ENCODE data around the gene KCTD17.

Gene KCTD17

GRCh38 chr22:37015587-37015878 lies 36.0 kb upstream of the KCTD17 start:
- no peak for TF ChIP-seq TAF1 (IDR thresholded peaks at IDR 0.05; ENCODE audit: low read depth)
- TF ChIP-seq EP300 (IDR thresholded peaks at IDR 0.05; ENCODE audit: borderline replicate concordance) = no peak
- TF ChIP-seq ZBTB7A (IDR thresholded peaks at IDR 0.05; ENCODE audit: low read depth) = no peak
- no peak for TF ChIP-seq NFIC (IDR thresholded peaks at IDR 0.05)
- no peak for TF ChIP-seq TEAD4 (IDR thresholded peaks at IDR 0.05)
- TF ChIP-seq, protein P1, sequence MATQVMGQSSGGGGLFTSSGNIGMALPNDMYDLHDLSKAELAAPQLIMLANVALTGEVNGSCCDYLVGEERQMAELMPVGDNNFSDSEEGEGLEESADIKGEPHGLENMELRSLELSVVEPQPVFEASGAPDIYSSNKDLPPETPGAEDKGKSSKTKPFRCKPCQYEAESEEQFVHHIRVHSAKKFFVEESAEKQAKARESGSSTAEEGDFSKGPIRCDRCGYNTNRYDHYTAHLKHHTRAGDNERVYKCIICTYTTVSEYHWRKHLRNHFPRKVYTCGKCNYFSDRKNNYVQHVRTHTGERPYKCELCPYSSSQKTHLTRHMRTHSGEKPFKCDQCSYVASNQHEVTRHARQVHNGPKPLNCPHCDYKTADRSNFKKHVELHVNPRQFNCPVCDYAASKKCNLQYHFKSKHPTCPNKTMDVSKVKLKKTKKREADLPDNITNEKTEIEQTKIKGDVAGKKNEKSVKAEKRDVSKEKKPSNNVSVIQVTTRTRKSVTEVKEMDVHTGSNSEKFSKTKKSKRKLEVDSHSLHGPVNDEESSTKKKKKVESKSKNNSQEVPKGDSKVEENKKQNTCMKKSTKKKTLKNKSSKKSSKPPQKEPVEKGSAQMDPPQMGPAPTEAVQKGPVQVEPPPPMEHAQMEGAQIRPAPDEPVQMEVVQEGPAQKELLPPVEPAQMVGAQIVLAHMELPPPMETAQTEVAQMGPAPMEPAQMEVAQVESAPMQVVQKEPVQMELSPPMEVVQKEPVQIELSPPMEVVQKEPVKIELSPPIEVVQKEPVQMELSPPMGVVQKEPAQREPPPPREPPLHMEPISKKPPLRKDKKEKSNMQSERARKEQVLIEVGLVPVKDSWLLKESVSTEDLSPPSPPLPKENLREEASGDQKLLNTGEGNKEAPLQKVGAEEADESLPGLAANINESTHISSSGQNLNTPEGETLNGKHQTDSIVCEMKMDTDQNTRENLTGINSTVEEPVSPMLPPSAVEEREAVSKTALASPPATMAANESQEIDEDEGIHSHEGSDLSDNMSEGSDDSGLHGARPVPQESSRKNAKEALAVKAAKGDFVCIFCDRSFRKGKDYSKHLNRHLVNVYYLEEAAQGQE (IDR thresholded peaks at IDR 0.05; ENCODE audit: low read depth) = no peak
- no peak for TF ChIP-seq RAD21 (IDR thresholded peaks at IDR 0.05; ENCODE audit: low read depth)

- TF ChIP-seq ZBTB7A (IDR thresholded peaks at IDR 0.05; ENCODE audit: low read depth) (no peak), TCF12 (IDR thresholded peaks at IDR 0.05; ENCODE audit: low read depth) (no peak), RAD21 (IDR thresholded peaks at IDR 0.05; ENCODE audit: low read depth) (no peak), EGR1 (IDR thresholded peaks at IDR 0.05) (no peak), NFIC (IDR thresholded peaks at IDR 0.05) (no peak), CREB1 (IDR thresholded peaks at IDR 0.05; ENCODE audit: low read depth) (no peak), FOXM1 (IDR thresholded peaks at IDR 0.05; ENCODE audit: borderline replicate concordance, low read depth) (no peak), EP300 (IDR thresholded peaks at IDR 0.05; ENCODE audit: borderline replicate concordance) (no peak), TAF1 (IDR thresholded peaks at IDR 0.05; ENCODE audit: low read depth) (no peak), USF1 (IDR thresholded peaks at IDR 0.05) (no peak), TEAD4 (IDR thresholded peaks at IDR 0.05) (no peak)
- TF ChIP-seq, protein P2, sequence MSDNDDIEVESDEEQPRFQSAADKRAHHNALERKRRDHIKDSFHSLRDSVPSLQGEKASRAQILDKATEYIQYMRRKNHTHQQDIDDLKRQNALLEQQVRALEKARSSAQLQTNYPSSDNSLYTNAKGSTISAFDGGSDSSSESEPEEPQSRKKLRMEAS (IDR thresholded peaks at IDR 0.05) = no peak
- TF ChIP-seq, protein P1 (IDR thresholded peaks at IDR 0.05; ENCODE audit: low read depth) = no peak
Observed at GRCh38 chr22:37016134-37016910, 35.2 kb upstream of the KCTD17 start.

GRCh38 chr22:37017356-37017755 lies 34.2 kb upstream of the KCTD17 start:
- TF ChIP-seq, protein P1 (IDR thresholded peaks at IDR 0.05; ENCODE audit: low read depth) = no peak
- no peak for TF ChIP-seq YY1 (IDR thresholded peaks at IDR 0.05; ENCODE audit: low read depth)
- no peak for TF ChIP-seq ZBTB7A (IDR thresholded peaks at IDR 0.05; ENCODE audit: low read depth)
- no peak for TF ChIP-seq TEAD4 (IDR thresholded peaks at IDR 0.05)
- TF ChIP-seq EP300 (IDR thresholded peaks at IDR 0.05; ENCODE audit: borderline replicate concordance) = no peak
- no peak for TF ChIP-seq TCF12 (IDR thresholded peaks at IDR 0.05; ENCODE audit: low read depth)
- no peak for TF ChIP-seq NFIC (IDR thresholded peaks at IDR 0.05)
- no peak for TF ChIP-seq RAD21 (IDR thresholded peaks at IDR 0.05; ENCODE audit: low read depth)
- TF ChIP-seq CREB1 (IDR thresholded peaks at IDR 0.05; ENCODE audit: low read depth) = no peak
- TF ChIP-seq, protein P2 (IDR thresholded peaks at IDR 0.05) = no peak
- TF ChIP-seq EGR1 (IDR thresholded peaks at IDR 0.05) = no peak
- no peak for TF ChIP-seq USF1 (IDR thresholded peaks at IDR 0.05)
- TF ChIP-seq FOXM1 (IDR thresholded peaks at IDR 0.05; ENCODE audit: borderline replicate concordance, low read depth) = no peak
- TF ChIP-seq TAF1 (IDR thresholded peaks at IDR 0.05; ENCODE audit: low read depth) = no peak
- TF ChIP-seq CEBPB (IDR thresholded peaks at IDR 0.05) = no peak

GRCh38 chr22:37018086-37018814 lies 33.3 kb upstream of the KCTD17 start:
- TF ChIP-seq TEAD4 (IDR thresholded peaks at IDR 0.05) (no peak), TCF12 (IDR thresholded peaks at IDR 0.05; ENCODE audit: low read depth) (no peak)
- TF ChIP-seq, protein P2 (IDR thresholded peaks at IDR 0.05) = no peak

All from Ishikawa (cell line).